Astrocyte (in vitro differentiated cells and primary cell): ENCODE results near the gene MED13.

Experiments
- CTCF ChIP-seq: IDR thresholded peaks from 2 replicates; pipeline ENCODE4 v1.5.1; 2011; ENCODE audit warnings: low read depth, mild to moderate bottlenecking, inconsistent platforms, low read length, moderate library complexity; ENCODE audit not compliant: insufficient read depth
- EZH2 ChIP-seq: IDR thresholded peaks from 2 replicates; pipeline ENCODE4 v1.6.1; 2012; ENCODE audit warnings: mild to moderate bottlenecking, low read length, inconsistent platforms; ENCODE audit not compliant: insufficient read depth

- TF ChIP-seq CTCF (no peak), EZH2 (no peak)
Observed at GRCh38 chr17:61972311-61972710, 92.8 kb downstream of the MED13 start.
